Gastrocnemius medialis (tissue), 4 donors: ENCODE results near the gene HELQ.

Experiments used
- CTCF ChIP-seq, 5 experiments: fragments of 450-650 bp in 3 of 5; fragments of 200-600 bp in 2 of 5; sonication (generic) in 2 of 5; IDR thresholded peaks in 4 of 5; conservative IDR thresholded peaks in 1 of 5; 1 replicate in 4 of 5; 2 replicates in 1 of 5; pipeline ENCODE4 v1.5.1; 2016 to 2019; ENCODE audit warnings: antibody characterized with exemption in 5 of 5, mild to moderate bottlenecking in 3 of 5, moderate library complexity in 3 of 5
- POLR2A ChIP-seq, 2 donors: fragments of 450-650 bp; IDR thresholded peaks; one replicate each; pipeline ENCODE4 v1.6.1; 2017; ENCODE audit warnings: antibody characterized with exemption in 2 of 2, mild to moderate bottlenecking in 2 of 2, moderate library complexity in 2 of 2

DNA sequence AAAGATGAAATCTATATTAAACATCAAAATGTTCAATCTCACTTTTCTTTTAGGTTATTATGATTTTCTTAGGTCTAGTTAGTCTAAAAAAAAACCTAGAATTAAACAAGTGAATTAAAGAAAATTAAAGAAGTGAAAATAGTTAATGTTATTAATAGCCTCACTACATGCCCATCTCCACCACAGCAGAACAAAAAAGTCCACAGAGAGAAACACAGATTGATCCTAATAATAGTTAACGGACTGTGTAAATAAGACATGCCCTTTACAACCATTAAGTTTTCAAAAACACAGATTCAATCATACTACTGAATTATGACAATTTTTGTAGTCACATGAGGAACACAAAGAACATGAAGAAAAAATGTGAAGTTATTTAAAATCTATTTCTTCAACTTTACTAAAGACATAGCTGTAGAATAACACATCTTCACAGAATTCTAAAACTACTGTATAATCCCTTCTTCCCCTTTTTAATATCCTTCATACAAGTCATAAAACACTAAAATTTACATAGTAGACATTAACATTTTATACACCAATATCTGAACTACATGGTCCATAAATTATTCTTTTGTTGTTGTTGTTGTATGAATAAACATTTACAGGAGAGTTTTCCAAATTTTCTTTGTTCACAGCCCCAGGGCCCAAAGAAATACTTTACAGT lies 15.3 kb downstream of the HELQ start:
- no peak for TF ChIP-seq CTCF (IDR thresholded peaks at IDR 0.05 in 4 of 5, conservative IDR thresholded peaks at IDR 0.05 in 1 of 5)
- no peak for TF ChIP-seq POLR2A (IDR thresholded peaks at IDR 0.05)
